Bronchial epithelial cell (primary cell): ENCODE results near the gene RNF141. TPM values are rescaled to one million over a fixed set of nuclear protein-coding genes. Genes with fewer than 3 reads are reported as not detected.

ENCODE experiments used
- DNase-seq: peaks from one replicate; pipeline ENCODE4 v3.0.0-alpha.2; 2010; ENCODE audit warnings: low read depth
- FAIRE-seq: peaks from 2 replicates; lab custom pipeline; 2011; peaks lifted over from hg19 to GRCh38; lab: Jason Lieb, UNC
- H3K27me3 ChIP-seq: 2 replicates; pipeline ENCODE4 v1.5.1; 2011; ENCODE audit warnings: low read length; ENCODE audit not compliant: control insufficient read depth, insufficient read depth
- H3K36me3 ChIP-seq: 2 replicates; pipeline ENCODE4 v1.5.1; 2011; ENCODE audit warnings: low read length; ENCODE audit not compliant: control insufficient read depth, insufficient read depth
- H3K4me3 ChIP-seq: 2 replicates; pipeline ENCODE4 v1.5.1; 2011; ENCODE audit warnings: mild to moderate bottlenecking, low read depth, low read length, control low read depth
- total RNA-seq: library from RNA; depleted of rRNA; stranded (reverse); fragments of >200 nt; gene quantifications from 2 replicates; pipeline ENCODE4 v1.2.1, GENCODE V29; 2014
- TF ChIP-seq, protein P1 (sequence below): IDR thresholded peaks from 2 replicates; pipeline ENCODE4 v1.5.1; 2011; ENCODE audit warnings: mild to moderate bottlenecking, moderate library complexity, low read length, control low read depth, inconsistent platforms; ENCODE audit not compliant: insufficient read depth, severe bottlenecking

RNF141 gene
- total RNA-seq, 1 donor from 2014 or later: 71.9 TPM

- Histone ChIP-seq H3K4me3 (no peak overlapping the region), H3K27me3 (no peaks in the 10 kb centered on the region), H3K36me3 (peaks cover 5% of the 10 kb centered on the region)
- TF ChIP-seq, protein P1, sequence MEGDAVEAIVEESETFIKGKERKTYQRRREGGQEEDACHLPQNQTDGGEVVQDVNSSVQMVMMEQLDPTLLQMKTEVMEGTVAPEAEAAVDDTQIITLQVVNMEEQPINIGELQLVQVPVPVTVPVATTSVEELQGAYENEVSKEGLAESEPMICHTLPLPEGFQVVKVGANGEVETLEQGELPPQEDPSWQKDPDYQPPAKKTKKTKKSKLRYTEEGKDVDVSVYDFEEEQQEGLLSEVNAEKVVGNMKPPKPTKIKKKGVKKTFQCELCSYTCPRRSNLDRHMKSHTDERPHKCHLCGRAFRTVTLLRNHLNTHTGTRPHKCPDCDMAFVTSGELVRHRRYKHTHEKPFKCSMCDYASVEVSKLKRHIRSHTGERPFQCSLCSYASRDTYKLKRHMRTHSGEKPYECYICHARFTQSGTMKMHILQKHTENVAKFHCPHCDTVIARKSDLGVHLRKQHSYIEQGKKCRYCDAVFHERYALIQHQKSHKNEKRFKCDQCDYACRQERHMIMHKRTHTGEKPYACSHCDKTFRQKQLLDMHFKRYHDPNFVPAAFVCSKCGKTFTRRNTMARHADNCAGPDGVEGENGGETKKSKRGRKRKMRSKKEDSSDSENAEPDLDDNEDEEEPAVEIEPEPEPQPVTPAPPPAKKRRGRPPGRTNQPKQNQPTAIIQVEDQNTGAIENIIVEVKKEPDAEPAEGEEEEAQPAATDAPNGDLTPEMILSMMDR: no peak
- DNase-seq: no peak
- FAIRE-seq: no peak
These were observed 8.5 kb downstream of the RNF141 start for GRCh38 chr11:10532526-10532925.

- FAIRE-seq: no peak
- TF ChIP-seq, protein P1: no peak
- H3K36me3 ChIP-seq: peaks cover 5% of the 10 kb centered on the region
- H3K27me3 ChIP-seq: no peaks in the 10 kb centered on the region
- no peak overlapping the region for H3K4me3 ChIP-seq
- no peak for DNase-seq
These were observed 11.7 kb downstream of the RNF141 start for GRCh38 chr11:10529279-10529678.

DNA sequence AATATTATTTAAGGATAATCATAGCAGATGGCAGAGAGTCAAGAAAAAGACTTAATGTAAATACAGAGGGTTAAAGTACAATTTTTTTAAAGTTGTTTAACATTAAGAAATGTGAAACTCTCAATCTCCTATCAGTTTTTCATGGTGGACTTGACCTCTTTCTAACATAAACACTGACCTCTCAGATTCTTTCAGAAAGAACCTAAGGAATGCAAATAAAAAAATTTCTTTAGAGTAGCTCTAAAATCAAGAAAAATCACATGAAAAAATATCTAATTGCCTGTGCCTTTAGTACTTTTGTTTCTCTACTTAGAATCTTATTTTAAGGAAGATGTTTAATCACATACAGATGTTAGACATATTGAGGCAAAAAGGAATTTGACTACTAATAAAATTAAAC lies 12.9 kb downstream of the RNF141 start:
- no peak for DNase-seq
- TF ChIP-seq, protein P1: no peak
- Histone ChIP-seq H3K36me3 (peaks cover 1% of the 10 kb centered on the region), H3K4me3 (no peak overlapping the region), H3K27me3 (no peaks in the 10 kb centered on the region)
- FAIRE-seq: no peak

DNA sequence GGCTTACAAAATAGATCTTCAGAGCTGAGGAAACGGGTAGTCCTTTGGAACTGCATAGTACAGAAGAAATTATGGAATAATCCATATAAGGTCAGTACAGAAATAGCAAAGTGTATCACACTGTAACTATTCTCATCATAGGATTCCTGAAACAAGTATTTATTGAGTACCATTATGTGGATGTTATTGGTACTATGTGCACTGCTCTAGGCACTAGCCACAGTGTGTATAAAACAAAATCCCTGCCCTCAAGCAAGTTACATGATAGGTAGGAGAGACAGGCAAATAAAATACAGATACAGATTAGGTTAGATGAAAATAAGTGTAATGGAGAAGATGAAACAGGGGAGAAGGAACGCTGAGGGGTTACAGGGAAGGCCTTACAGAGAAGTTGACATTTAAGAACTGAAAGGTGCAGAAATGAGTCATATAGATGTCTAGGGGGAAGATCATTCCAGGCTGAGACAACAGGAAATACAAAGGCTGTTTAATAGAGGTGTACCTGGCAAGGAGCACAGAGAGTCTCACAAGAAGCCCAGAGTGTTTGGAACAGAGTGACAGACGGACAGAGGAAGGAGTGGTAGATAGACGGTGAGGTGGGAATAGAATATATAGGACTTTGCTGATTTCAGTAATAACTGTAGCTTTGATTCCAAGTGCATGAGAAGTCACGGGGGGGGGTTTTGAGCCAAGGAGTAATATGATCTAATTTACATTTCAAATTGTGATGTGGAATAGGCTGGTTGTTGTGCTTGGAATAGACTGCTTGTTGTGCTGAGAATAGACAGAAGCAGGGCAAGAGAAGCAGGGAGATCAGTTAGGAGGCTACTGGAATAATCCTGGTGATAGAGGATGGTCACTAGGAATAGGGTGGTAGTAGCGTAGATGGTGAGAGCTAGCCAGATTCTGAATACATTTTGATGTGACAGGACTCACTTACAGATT lies 13.7 kb downstream of the RNF141 start:
- no peak for FAIRE-seq
- TF ChIP-seq, protein P1: no peak
- H3K36me3 ChIP-seq: peaks cover 1% of the 10 kb centered on the region
- no peaks in the 10 kb centered on the region for H3K27me3 ChIP-seq
- DNase-seq: peak; percentile 88
- no peak overlapping the region for H3K4me3 ChIP-seq

DNA sequence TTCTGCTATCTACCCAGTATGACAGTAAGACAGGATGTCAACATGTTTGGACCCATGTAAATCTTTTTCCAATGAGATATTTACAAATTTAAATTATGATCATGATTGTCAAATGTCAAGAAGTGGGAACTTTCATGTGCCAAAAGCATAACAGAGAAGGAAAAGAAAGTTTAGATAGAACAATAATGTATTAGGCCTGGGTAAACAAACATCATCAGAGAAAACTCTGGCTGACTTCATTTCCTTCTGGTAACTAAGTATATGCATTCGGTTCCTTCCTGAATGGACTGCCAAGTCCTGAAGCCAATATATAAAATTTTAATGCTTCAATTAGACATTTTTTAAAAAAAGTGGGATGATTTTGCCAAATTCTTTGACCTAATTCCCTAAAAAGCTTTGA lies 16.5 kb downstream of the RNF141 start:
- peak; percentile 31 for DNase-seq
- TF ChIP-seq, protein P1: no peak
- no peak for FAIRE-seq
- H3K27me3 ChIP-seq: no peaks in the 10 kb centered on the region
- no peak overlapping the region for H3K4me3 ChIP-seq
- H3K36me3 ChIP-seq: peaks cover 1% of the 10 kb centered on the region
